ENCODE results near the gene SNRNP48.

- TF ChIP-seq, protein P1, sequence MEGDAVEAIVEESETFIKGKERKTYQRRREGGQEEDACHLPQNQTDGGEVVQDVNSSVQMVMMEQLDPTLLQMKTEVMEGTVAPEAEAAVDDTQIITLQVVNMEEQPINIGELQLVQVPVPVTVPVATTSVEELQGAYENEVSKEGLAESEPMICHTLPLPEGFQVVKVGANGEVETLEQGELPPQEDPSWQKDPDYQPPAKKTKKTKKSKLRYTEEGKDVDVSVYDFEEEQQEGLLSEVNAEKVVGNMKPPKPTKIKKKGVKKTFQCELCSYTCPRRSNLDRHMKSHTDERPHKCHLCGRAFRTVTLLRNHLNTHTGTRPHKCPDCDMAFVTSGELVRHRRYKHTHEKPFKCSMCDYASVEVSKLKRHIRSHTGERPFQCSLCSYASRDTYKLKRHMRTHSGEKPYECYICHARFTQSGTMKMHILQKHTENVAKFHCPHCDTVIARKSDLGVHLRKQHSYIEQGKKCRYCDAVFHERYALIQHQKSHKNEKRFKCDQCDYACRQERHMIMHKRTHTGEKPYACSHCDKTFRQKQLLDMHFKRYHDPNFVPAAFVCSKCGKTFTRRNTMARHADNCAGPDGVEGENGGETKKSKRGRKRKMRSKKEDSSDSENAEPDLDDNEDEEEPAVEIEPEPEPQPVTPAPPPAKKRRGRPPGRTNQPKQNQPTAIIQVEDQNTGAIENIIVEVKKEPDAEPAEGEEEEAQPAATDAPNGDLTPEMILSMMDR (IDR thresholded peaks at IDR 0.05): no peak
- TF ChIP-seq POLR2A (IDR thresholded peaks at IDR 0.05): no peak
- no peak for TF ChIP-seq POLR2AphosphoS5 (IDR thresholded peaks at IDR 0.05)
- no peak for TF ChIP-seq EP300 (IDR thresholded peaks at IDR 0.05)
Measured at GRCh38 chr6:7547315-7547714, 42.7 kb upstream of the SNRNP48 start.
